GM10248 (cell line): Measurements from ENCODE around the gene CST6.
"Not testable (repeated sequence)": the region's sequence is repeated elsewhere in the genome, so short reads cannot be mapped to it uniquely, and the experiment has no call there.

ENCODE experiments used
- CTCF ChIA-PET: fragments of 300-600 bp; sonication (Branson Sonifier 250); formaldehyde crosslinking; extraction: SDS; loops from one replicate; lab custom pipeline; 2021; ENCODE audit warnings: antibody characterized with exemption; lab: Yijun Ruan, JAX
- POLR2A ChIA-PET: fragments of 350-650 bp; sonication (Branson Sonifier 250); formaldehyde crosslinking; extraction: SDS; loops from one replicate; lab custom pipeline; 2020; ENCODE audit warnings: antibody characterized with exemption; lab: Yijun Ruan, JAX
- DNase-seq: peaks from one replicate; pipeline ENCODE4 v3.0.0; 2012; ENCODE audit errors: extremely low spot score
- CTCF ChIP-seq: IDR thresholded peaks from 2 replicates; pipeline ENCODE4 v1.5.1; 2012; ENCODE audit warnings: mild to moderate bottlenecking, low read depth; ENCODE audit errors: extremely low read depth, missing control alignments, control extremely low read depth

CST6 gene

GRCh38 chr11:66006891-66007176 lies 5.0 kb upstream of the CST6 start:
- no peak for TF ChIP-seq CTCF
- DNase-seq = no peak
- POLR2A ChIA-PET = interaction anchor here (0.6 kb wide), 2 partner anchors 45 to 177 kb away, joined by 6 to 8 read pairs; partner anchors contain the start of gene SF3B2
- CTCF ChIA-PET = interaction anchor here (0.9 to 8.3 kb wide), 3 partner anchors 16 to 147 kb away, joined by 3 to 67 read pairs (median 3); partner anchors contain the start of gene MUS81

GRCh38 chr11:66007201-66007634 lies 4.6 kb upstream of the CST6 start:
- ChIA-PET POLR2A (interaction anchor here (0.6 kb wide), 2 partner anchors 45 to 177 kb away, joined by 6 to 8 read pairs; partner anchors contain the start of gene SF3B2), CTCF (interaction anchor here (0.9 to 8.3 kb wide), 3 partner anchors 15 to 147 kb away, joined by 3 to 67 read pairs (median 3); partner anchors contain the start of gene MUS81)
- DNase-seq = no peak
- no peak for TF ChIP-seq CTCF

- ChIA-PET POLR2A (interaction anchor here (1.1 kb wide), 1 partner anchor 37 kb away, joined by 5 read pairs; no protein-coding TSS in a partner anchor), CTCF (interaction anchor here (1.1 to 8.3 kb wide), 4 partner anchors 14 to 148 kb away, joined by 3 to 67 read pairs (median 14); partner anchors contain the start of gene MUS81)
- no peak for DNase-seq
- TF ChIP-seq CTCF = no peak
Measured at GRCh38 chr11:66008095-66008467, 3.7 kb upstream of the CST6 start.

- DNase-seq = no peak
- CTCF ChIA-PET = interaction anchor here (1.1 to 8.3 kb wide), 4 partner anchors 14 to 124 kb away, joined by 4 to 67 read pairs (median 14); no protein-coding TSS in a partner anchor
- TF ChIP-seq CTCF = no peak
- POLR2A ChIA-PET = interaction anchor here (0.6 to 1.1 kb wide), 2 partner anchors 10 to 36 kb away, joined by 4 to 5 read pairs; no protein-coding TSS in a partner anchor
Measured at GRCh38 chr11:66008468-66009101, 3.2 kb upstream of the CST6 start.

GRCh38 chr11:66010036-66010435 lies 1.8 kb upstream of the CST6 start:
- CTCF ChIA-PET = interaction anchor here (1.1 to 8.3 kb wide), 3 partner anchors 12 to 158 kb away, joined by 3 to 67 read pairs (median 23); no protein-coding TSS in a partner anchor
- DNase-seq, POLR2A ChIA-PET: not testable (repeated sequence)

- no peak for TF ChIP-seq CTCF
- ChIA-PET CTCF (interaction anchor here (0.9 to 8.3 kb wide), 4 partner anchors 11 to 252 kb away, joined by 3 to 67 read pairs (median 14); no protein-coding TSS in a partner anchor), POLR2A (interaction anchor here (1.3 kb wide), 1 partner anchor 9 kb away, joined by 10 read pairs; the partner anchor contains the start of gene BANF1)
- no peak for DNase-seq
Measured at GRCh38 chr11:66011239-66011784, 496 bp upstream of the CST6 start.

- ChIA-PET POLR2A (interaction anchor here (1.3 kb wide), 1 partner anchor 10 kb away, joined by 10 read pairs; the partner anchor contains the start of gene BANF1), CTCF (interaction anchor here (0.8 to 8.3 kb wide), 3 partner anchors 10 to 22 kb away, joined by 3 to 67 read pairs (median 3); partner anchors contain the start of genes BANF1 and EIF1AD)
- TF ChIP-seq CTCF = no peak
- DNase-seq = no peak
Measured at GRCh38 chr11:66012371-66012945, 650 bp downstream of the CST6 start.
